Hippocampal formation (tissue), 2 donors: ENCODE measurements around the gene TRMU.
"Not testable (repeated sequence)": the region's sequence is repeated elsewhere in the genome, so short reads cannot be mapped to it uniquely, and the experiment has no call there.

ENCODE experiments used
- DNase-seq, 2 donors: peaks; one replicate each; lab custom pipeline; 2025; lab: John Stamatoyannopoulos, UW

Gene TRMU

GRCh38 chr22:46387748-46388147, 52.2 kb downstream of the TRMU start:
- DNase-seq: no peak

- no peak for DNase-seq
Observed at GRCh38 chr22:46388647-46389046, 53.1 kb downstream of the TRMU start.

DNA sequence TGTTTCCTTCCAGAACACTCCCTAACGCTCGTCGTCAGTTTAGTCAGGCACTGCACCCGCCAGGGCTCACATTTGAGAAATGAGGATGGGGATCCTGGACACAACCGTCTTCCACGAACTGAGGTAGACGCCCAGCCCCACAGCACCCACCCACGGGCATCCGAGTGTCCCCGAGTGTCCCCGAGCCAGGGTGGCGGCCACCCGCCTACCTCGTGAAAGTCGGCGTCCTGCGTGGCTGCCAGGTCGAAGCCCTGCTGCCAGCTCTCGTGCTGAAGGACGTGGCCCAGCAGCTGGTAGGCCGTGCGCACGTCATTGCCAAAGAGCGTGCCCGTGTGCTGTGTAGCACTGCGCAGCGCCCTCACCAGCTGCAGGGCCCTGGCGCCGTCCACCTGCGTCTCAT, 53.6 kb downstream of the TRMU start:
- no peak for DNase-seq

DNA sequence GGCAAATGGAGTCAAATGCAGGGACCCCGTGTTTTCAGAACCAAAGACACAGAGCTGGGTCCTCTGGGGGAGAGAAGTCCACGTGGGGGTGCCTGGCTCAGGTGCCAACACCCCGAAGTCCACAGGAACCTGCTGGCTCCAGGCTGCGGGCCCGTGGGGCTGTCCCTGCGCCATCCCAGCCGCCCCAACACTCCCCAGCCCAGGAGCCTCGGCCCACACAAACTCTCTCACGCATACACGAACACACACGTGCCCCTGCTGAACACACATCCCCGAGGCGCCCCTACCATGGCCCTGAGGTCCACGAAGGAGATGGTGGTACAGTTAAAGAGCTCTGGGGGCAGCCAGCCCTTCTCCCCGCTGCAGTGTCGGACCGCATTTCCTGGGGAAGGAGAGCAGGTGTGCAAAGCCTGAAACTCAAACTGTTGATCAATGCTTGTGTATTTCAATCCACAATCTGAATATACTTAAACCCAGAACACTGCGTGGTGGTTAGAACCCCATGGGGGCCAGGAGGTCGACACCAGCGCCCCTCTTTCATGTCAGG, 54.7 kb downstream of the TRMU start:
- DNase-seq: no peak

GRCh38 chr22:46390652-46391301, 55.3 kb downstream of the TRMU start:
- peak; percentile 0 to 14 for DNase-seq

- DNase-seq: no peak
Observed at GRCh38 chr22:46391486-46392136, 56.1 kb downstream of the TRMU start.

- DNase-seq: no peak
Observed at GRCh38 chr22:46392137-46392844, 56.8 kb downstream of the TRMU start.

GRCh38 chr22:46393873-46394272, 58.4 kb downstream of the TRMU start:
- DNase-seq: no peak

- DNase-seq: no peak
Observed at GRCh38 chr22:46394622-46395021, 59.1 kb downstream of the TRMU start.

DNA sequence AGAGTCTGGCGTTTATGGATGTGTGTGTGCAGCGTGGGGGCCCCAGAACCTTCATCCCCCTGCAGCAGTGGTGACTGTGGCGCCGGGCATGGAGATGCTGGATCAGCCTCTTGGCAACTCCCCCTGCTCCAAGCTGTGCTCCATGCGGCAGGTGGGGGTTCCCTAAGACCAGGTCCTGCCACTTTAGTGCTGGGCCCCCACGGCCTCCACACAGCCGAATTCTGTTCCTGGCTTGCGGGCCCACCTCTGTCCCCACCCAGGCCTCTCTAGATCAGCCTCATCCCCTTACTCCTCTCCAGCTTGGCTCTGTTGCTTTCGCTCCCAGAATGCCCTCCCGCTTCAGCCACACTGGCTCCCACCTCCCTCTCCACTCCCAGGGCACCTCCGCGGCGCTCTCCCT, 59.6 kb downstream of the TRMU start:
- DNase-seq: no peak

- DNase-seq: not testable (repeated sequence)
Observed at GRCh38 chr22:46397049-46397448, 61.5 kb downstream of the TRMU start.

DNA sequence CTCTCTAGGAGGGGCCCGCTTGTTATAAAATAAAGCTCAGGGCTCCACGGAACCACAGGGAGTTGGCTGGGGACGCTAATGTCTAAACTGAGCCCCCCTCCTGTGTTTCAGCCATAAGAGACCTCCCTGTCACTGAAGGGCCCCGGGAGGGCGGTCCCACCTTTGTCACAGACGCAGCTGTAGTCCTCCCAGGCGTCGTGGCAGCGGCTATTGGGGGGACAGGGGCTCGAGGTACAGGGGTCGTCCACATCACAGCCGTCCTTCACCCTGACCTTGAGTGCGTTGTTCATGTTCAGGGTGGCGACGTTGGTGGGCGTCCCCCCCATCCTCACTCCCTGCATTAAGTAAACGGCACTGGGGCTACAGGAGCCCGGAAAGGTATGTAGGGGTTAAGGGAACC, 62.0 kb downstream of the TRMU start:
- DNase-seq: no peak

- no peak for DNase-seq
Observed at GRCh38 chr22:46397951-46398350, 62.4 kb downstream of the TRMU start.

DNA sequence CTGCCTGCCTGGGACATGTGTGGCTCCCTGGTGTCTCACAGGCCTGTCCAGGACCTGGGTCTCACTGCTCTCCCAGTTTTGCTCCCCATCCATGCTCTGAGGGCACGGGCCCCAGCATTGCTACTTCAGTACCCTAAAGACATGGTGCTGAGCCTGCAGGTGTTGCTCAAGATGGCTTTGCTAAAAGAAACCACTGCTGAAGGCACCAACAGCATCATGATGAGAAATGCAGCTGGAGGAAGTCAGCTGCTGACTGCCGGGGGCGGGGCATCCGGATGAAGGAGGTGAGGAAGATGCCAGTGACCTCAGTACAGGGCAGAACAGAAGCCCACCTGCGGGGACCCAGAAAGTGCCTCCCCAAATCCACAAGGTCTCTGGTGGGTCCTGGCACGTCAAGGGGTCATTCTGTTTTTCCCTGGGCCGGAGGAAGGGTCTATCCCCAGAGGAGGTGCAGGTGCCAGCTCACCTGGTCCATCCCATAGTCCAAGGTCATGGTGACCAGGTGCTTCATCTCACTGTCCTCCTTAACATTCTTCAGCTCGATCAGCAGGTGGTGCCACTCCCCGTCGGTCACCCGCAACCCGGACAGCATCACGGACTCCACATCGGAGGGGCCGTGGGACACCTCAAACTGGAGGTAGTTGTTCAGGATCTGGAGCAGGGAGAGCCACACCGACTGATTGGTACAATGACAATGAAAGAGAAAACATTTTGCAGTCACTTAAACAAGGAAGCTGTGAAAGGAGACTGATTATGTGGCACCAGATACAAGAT, 63.9 kb downstream of the TRMU start:
- DNase-seq: no peak

DNA sequence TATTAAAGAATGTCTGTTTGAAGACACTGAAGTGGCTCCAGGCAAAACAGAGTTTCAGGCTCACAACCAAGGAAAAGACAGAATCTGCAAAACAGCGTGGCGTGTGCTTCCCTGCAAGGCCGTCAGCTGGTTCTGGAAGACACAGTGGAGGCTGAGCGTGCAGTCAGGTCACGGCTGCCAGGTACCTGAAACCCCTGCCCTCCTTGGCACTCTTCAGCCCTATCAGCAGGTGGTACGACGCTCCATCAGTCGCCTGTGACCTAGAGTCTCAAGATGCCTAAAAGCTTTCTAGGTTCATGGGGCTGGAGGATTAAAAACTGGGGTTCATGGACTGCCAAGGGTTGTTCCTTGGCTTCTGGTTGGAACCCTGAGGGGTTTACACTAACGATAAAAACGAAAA, 65.9 kb downstream of the TRMU start:
- no peak for DNase-seq

GRCh38 chr22:46402505-46402904, 67.0 kb downstream of the TRMU start:
- no peak for DNase-seq

DNA sequence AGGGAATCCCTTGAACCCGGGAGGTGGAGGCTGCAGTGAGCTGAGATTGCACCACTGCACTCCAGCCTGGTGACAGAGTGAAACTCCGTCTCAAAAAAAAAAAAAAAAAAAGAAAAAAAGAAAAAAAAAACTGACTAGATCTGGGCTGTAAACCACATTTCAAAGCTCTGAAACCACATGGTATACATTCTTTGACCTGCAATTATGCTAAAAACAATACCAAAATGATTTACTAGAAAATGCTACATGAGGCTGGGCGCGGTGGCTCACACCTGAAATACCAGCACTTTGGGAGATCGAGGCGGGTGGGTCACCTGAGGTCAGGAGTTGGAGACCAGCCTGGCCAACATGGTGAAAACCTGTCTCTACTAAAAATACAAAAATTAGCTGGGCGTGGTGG, 68.4 kb downstream of the TRMU start:
- not testable (repeated sequence) for DNase-seq

DNA sequence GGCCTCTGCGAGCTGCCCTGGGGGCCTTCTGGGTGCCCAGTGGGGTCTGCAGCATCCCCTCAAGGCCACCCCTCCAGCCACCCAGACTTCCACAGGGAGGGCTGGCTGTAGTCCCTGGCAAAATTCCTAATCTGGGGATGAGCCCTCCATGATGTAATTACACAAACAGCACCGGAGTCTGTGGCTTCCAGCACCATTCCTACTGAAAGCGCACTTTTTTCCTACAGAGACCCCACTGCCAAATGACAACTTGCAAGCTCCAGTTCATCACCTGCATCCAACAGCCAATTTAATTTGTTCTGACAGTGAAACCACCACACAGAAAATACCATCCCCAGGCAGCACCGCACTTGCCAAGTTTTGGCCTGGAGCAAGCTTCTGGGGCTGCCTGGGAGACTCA, 70.4 kb downstream of the TRMU start:
- DNase-seq: no peak

DNA sequence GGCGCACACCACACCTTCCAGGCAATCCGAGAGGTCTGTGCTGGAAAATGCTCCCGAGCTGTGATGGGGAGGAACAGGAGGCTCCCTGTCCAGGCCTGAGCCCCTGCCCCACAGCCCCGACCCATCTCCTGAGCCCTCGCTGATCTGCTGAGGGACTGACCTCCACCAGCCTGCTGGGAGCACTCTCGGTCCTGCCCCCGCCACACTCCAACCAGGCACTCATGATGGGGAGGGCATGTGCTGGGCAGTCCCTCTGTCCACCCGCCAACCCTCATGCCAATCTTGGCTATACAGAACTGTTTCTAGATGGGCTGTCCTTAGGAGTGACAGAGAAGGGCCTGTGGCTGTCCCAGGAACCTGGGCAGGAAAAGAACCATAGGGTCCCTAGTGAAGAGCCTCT, 70.8 kb downstream of the TRMU start:
- DNase-seq: no peak

- DNase-seq: no peak
Observed at GRCh38 chr22:46406791-46407190, 71.3 kb downstream of the TRMU start.
